Karpas-422 (cell line): ENCODE data around the gene DAPK2. TPM values are rescaled to one million over a fixed set of nuclear protein-coding genes. Genes with fewer than 3 reads are reported as not detected.

Source experiments
- DNase-seq: peaks from one replicate; pipeline ENCODE4 v3.0.0-alpha.2; 2015
- H2AFZ ChIP-seq: fragments of 200-600 bp; sonication (generic); 2 replicates; pipeline ENCODE4 v1.6.1; 2014; ENCODE audit warnings: antibody characterized with exemption, low read length, mixed read lengths
- H3K27ac ChIP-seq: fragments of 200-600 bp; sonication (generic); 2 replicates; pipeline ENCODE4 v1.5.1; 2014; ENCODE audit warnings: mild to moderate bottlenecking, low read length, moderate library complexity
- H3K27me3 ChIP-seq: fragments of 200-600 bp; sonication (generic); 2 replicates; pipeline ENCODE4 v1.6.1; 2014; ENCODE audit warnings: low read length, mixed read lengths
- H3K36me3 ChIP-seq: fragments of 200-600 bp; sonication (generic); 2 replicates; pipeline ENCODE4 v1.6.1; 2014; ENCODE audit warnings: low read length, mixed read lengths; ENCODE audit not compliant: insufficient read depth
- H3K4me1 ChIP-seq: fragments of 200-600 bp; sonication (generic); 2 replicates; pipeline ENCODE4 v1.6.1; 2014; ENCODE audit warnings: mild to moderate bottlenecking, low read length, mixed read lengths
- H3K4me2 ChIP-seq: fragments of 200-600 bp; sonication (generic); 2 replicates; pipeline ENCODE4 v1.6.1; 2014; ENCODE audit warnings: low read length, low read depth, mild to moderate bottlenecking; ENCODE audit not compliant: poor library complexity, severe bottlenecking
- H3K4me3 ChIP-seq: fragments of 200-600 bp; sonication (generic); 2 replicates; pipeline ENCODE4 v1.5.1; 2014; ENCODE audit warnings: mild to moderate bottlenecking, antibody characterized with exemption, low read length, mixed read lengths
- H3K79me2 ChIP-seq: fragments of 200-600 bp; sonication (generic); 2 replicates; pipeline ENCODE4 v1.6.1; 2014; ENCODE audit warnings: mild to moderate bottlenecking, low read length, mixed read lengths
- H3K9ac ChIP-seq: fragments of 200-600 bp; sonication (generic); 2 replicates; pipeline ENCODE4 v1.6.0; 2014; ENCODE audit warnings: low read length
- H3K9me2 ChIP-seq: fragments of 200-600 bp; sonication (generic), shearing (Covaris generic); replicated peaks from 2 replicates; pipeline ENCODE4 v1.6.0; 2014; ENCODE audit warnings: mild to moderate bottlenecking, low read length, moderate library complexity; ENCODE audit not compliant: insufficient read depth
- H3K9me3 ChIP-seq: fragments of 300-700, 200-600 bp; sonication (generic); 2 replicates; pipeline ENCODE4 v1.6.1; 2014; ENCODE audit warnings: low read length, mixed read lengths
- H4K20me1 ChIP-seq: fragments of 200-600 bp; sonication (generic); 2 replicates; pipeline ENCODE4 v1.6.1; 2014; ENCODE audit warnings: mild to moderate bottlenecking, antibody characterized with exemption, low read length, low read depth; ENCODE audit not compliant: insufficient read depth
- total RNA-seq: library from RNA; depleted of rRNA; stranded (reverse); fragments of >200 nt; shearing (Covaris generic); gene quantifications from 2 replicates; pipeline ENCODE4 v1.2.3, GENCODE V29; 2014; ENCODE audit warnings: low replicate concordance

Gene DAPK2
- total RNA-seq, 1 experiment from 2014 or later = 40.4 TPM

DNA sequence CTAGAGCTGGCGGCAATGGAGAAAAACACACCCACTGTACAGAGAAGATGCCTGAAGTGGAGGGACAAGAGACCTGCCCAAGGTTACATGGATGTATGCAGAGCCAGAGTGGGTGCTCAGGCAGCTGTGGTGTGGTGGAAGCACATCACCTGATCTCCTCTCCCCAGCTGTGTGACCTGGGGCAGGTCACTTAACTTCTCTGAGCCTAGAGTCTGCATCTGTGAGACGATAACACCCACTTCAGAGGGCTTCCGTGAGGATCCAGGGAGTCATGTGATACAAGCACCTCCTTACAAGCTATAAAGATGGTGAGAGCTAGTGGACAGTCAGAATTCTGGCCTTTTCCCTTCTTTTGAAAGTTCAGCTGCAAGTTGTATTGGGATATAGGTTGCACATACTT lies 157.5 kb downstream of the DAPK2 start:
- no peaks in the 10 kb centered on the region for H3K36me3 ChIP-seq
- H3K4me1 ChIP-seq = peaks cover 25% of the 10 kb centered on the region
- no peaks in the 10 kb centered on the region for H3K9me3 ChIP-seq
- no peak overlapping the region for H2AFZ ChIP-seq
- no peak overlapping the region for H3K9ac ChIP-seq
- H3K27me3 ChIP-seq = no peaks in the 10 kb centered on the region
- H3K4me3 ChIP-seq = no peak overlapping the region
- no peaks in the 10 kb centered on the region for H3K79me2 ChIP-seq
- no peaks in the 10 kb centered on the region for H4K20me1 ChIP-seq
- no peak overlapping the region for H3K4me2 ChIP-seq
- H3K9me2 ChIP-seq = no peaks in the 10 kb centered on the region
- no peak for DNase-seq
- H3K27ac ChIP-seq = no peak overlapping the region

DNA sequence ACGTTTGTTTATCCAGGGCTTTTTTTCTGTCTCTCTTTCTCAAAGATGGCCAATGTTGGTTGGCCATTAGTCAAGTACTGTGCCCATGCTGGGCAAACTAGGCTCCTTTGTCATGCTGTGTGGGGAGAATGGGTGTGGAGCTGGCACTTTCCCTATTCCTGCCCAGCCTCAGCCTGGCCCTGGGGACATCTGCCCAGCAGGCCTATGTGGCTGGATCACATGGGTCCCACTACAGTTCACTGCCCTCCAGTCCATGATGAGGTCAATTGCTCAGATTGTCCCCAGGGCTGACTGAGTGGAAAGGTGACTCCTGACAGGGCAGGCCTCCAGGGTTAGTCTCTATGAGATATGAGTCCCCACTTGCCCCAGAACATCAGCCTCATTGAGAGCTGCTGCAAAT lies 158.1 kb downstream of the DAPK2 start:
- peaks cover 19% of the 10 kb centered on the region for H3K4me1 ChIP-seq
- H4K20me1 ChIP-seq = no peaks in the 10 kb centered on the region
- no peak for DNase-seq
- H3K9ac ChIP-seq = no peak overlapping the region
- H3K27me3 ChIP-seq = no peaks in the 10 kb centered on the region
- H2AFZ ChIP-seq = no peak overlapping the region
- no peaks in the 10 kb centered on the region for H3K36me3 ChIP-seq
- H3K4me2 ChIP-seq = no peak overlapping the region
- H3K79me2 ChIP-seq = no peaks in the 10 kb centered on the region
- no peaks in the 10 kb centered on the region for H3K9me3 ChIP-seq
- no peaks in the 10 kb centered on the region for H3K9me2 ChIP-seq
- H3K27ac ChIP-seq = no peak overlapping the region
- no peak overlapping the region for H3K4me3 ChIP-seq

DNA sequence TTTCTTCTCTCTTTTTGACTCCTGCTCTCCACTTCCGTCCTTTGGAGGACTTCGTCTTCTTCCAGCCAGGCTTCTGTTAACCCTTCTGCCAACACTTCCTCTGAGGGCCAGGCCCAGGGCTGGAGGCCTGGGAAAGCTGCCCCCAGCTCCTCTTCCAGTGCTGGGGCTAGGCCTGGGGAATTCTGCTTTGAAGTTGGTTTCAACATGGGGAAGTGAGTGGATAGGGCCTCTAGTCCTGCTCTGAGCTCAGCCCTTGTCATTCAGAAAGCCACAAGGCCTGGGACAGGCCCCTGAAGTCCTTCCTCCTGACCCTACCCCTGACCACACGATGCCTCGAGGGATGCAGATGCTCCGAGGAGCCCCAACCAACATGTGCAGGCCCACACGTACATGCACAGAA lies 158.7 kb downstream of the DAPK2 start:
- Histone ChIP-seq H3K9ac (no peak overlapping the region), H3K27ac (no peak overlapping the region)

DNA sequence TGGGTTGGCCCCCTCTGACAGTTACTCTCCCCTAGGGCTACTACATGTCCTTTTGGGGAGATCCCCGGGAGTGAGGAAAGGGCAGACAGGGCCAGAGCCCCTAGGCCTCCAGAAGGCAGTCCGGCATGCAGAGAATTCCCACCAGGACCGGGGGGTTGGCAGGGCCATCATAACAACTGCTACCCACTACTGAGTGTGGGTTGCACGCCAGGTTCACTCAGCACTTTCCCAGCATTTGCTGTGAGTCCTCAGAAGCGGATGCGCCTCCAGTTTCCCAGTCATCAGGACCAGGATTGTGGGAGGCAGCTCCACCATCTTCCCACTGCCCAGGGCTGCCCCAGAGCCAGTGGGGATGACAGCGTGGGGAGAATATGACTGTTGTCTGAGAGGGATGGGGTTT lies 161.3 kb downstream of the DAPK2 start:
- no peaks in the 10 kb centered on the region for H3K79me2 ChIP-seq
- no peaks in the 10 kb centered on the region for H4K20me1 ChIP-seq
- DNase-seq = no peak
- H3K9me2 ChIP-seq = no peaks in the 10 kb centered on the region
- no peaks in the 10 kb centered on the region for H3K9me3 ChIP-seq
- H3K27me3 ChIP-seq = no peaks in the 10 kb centered on the region
- no peaks in the 10 kb centered on the region for H3K36me3 ChIP-seq
- H3K27ac ChIP-seq = no peak overlapping the region
- H3K4me1 ChIP-seq = peaks cover 29% of the 10 kb centered on the region
- no peak overlapping the region for H3K4me3 ChIP-seq
- no peak overlapping the region for H3K4me2 ChIP-seq
- H2AFZ ChIP-seq = no peak overlapping the region
- H3K9ac ChIP-seq = no peak overlapping the region

More for the DNA sequence above, 158.7 kb downstream of the DAPK2 start:
- Histone ChIP-seq H3K4me1 (peaks cover 16% of the 10 kb centered on the region), H4K20me1 (no peaks in the 10 kb centered on the region), H3K4me2 (no peak overlapping the region), H2AFZ (no peak overlapping the region), H3K36me3 (no peaks in the 10 kb centered on the region), H3K27me3 (no peaks in the 10 kb centered on the region), H3K9me2 (no peaks in the 10 kb centered on the region), H3K79me2 (no peaks in the 10 kb centered on the region), H3K4me3 (no peak overlapping the region), H3K9me3 (no peaks in the 10 kb centered on the region)
- DNase-seq = no peak

DNA sequence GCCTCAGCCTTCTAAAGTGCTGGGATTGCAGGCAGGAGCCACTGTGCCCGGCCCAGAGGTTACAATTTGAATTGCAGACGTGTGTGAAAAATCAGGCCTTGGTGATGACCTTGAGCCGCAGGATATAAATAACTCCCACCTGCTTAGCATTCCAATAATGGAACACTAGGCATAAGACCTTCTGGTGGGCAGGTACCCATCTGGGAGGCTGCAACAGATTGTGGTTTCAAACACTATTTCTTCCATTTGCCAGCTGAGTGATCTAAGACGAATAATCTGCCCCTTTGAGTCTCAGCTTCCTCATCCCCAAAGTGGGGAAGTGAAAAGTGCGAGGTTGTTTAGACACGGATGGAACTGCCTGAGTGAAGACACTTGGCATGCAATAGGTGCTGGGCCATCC lies 164.9 kb downstream of the DAPK2 start:
- Histone ChIP-seq H3K79me2 (no peaks in the 10 kb centered on the region), H3K4me2 (peak overlapping the region; percentile 19), H3K9me2 (no peaks in the 10 kb centered on the region), H4K20me1 (no peaks in the 10 kb centered on the region), H2AFZ (peak overlapping the region; percentile 30; the same call in 1 of the 2 replicates), H3K4me3 (no peak overlapping the region), H3K27me3 (no peaks in the 10 kb centered on the region), H3K4me1 (peaks cover 47% of the 10 kb centered on the region), H3K9ac (peak overlapping the region; percentile 3; the same call in 1 of the 2 replicates), H3K27ac (no peak overlapping the region), H3K9me3 (no peaks in the 10 kb centered on the region), H3K36me3 (no peaks in the 10 kb centered on the region)
- peak; percentile 68 for DNase-seq

DNA sequence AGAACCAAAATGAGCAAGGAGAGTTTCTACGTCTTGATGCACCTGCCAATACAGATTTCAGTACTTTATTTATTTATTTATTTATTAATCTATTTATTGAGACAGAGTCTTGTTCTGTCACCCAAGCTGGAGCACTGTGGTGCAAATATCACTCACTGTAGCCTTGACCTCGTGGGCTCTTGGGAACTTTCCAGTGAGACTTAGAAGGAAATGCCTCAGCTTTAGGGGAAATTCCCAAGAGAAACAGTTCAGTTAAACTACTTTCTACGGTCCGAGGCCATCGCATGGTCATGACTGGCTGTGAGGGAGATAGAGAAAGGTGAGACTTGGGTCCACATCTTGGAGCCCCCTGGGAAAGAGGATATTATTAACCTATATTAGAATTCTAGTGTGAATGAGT lies 165.5 kb downstream of the DAPK2 start:
- Histone ChIP-seq H3K4me2 (no peak overlapping the region), H3K36me3 (no peaks in the 10 kb centered on the region), H3K9ac (no peak overlapping the region), H2AFZ (no peak overlapping the region), H3K79me2 (no peaks in the 10 kb centered on the region), H3K9me3 (no peaks in the 10 kb centered on the region), H3K27me3 (no peaks in the 10 kb centered on the region), H3K9me2 (no peaks in the 10 kb centered on the region), H3K4me3 (no peak overlapping the region), H3K27ac (no peak overlapping the region), H4K20me1 (no peaks in the 10 kb centered on the region), H3K4me1 (peaks cover 47% of the 10 kb centered on the region)
- no peak for DNase-seq

DNA sequence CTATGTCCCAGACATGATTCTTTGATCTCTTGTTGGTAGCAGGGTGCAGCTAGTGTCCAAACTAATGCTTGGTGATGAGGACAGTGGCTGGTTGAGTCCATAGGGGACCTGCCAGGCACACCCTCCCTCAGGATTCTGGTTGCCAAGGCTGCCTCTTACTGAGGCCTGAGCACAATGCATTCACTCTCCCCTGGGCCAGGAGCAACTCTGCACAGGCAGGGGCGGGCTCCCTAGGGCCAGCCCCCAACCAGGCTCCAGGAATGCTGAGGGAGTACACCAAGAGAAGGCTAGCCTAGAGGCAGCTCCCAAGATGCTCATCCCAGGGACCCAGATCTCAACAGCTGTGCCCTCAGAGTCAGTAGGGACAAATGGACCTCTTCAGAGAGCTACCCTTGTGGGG lies 166.3 kb downstream of the DAPK2 start:
- H3K27ac ChIP-seq = no peak overlapping the region

DNA sequence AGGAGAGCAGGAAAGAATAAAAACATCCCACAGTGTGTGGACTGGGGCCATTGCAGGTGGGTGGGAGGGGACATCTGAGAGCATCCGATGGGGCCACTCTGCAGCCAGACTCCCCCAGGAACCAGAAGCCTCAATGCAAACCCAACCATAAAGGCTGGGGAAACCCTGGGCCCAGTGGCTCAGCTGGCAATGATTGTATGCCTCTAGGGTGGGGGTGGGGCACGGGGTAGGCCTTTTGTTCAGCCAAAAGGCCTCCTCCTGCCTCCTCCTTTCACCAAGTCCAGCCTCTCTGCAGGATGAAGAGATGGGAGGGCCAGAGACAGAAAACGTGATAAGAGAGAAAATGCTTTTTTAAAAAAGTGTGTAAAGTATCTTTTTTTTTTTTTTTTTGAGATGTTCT lies 167.1 kb downstream of the DAPK2 start:
- Histone ChIP-seq H3K9me2 (no peaks in the 10 kb centered on the region), H3K27me3 (no peaks in the 10 kb centered on the region), H3K4me1 (peaks cover 47% of the 10 kb centered on the region), H3K4me2 (no peak overlapping the region), H4K20me1 (no peaks in the 10 kb centered on the region), H3K4me3 (no peak overlapping the region), H3K27ac (no peak overlapping the region), H3K79me2 (no peaks in the 10 kb centered on the region), H3K9me3 (no peaks in the 10 kb centered on the region), H3K36me3 (no peaks in the 10 kb centered on the region), H3K9ac (no peak overlapping the region), H2AFZ (no peak overlapping the region)
- DNase-seq = no peak

More for the DNA sequence above, 166.3 kb downstream of the DAPK2 start:
- Histone ChIP-seq H3K36me3 (no peaks in the 10 kb centered on the region), H3K79me2 (no peaks in the 10 kb centered on the region), H4K20me1 (no peaks in the 10 kb centered on the region), H3K9ac (no peak overlapping the region), H3K4me3 (no peak overlapping the region), H3K4me2 (no peak overlapping the region), H3K27me3 (no peaks in the 10 kb centered on the region), H3K4me1 (peaks cover 47% of the 10 kb centered on the region), H3K9me3 (no peaks in the 10 kb centered on the region), H2AFZ (no peak overlapping the region), H3K9me2 (no peaks in the 10 kb centered on the region)
- no peak for DNase-seq
